Activated CD4-positive, CD25-positive, alpha-beta regulatory T cell treated with anti-CD3 and anti-CD28 coated beads, Interleukin-2, amount 50 U/mL, for 72 hours (primary cell): Measurements from ENCODE around the gene OR6S1.
"Not testable (repeated sequence)": the region's sequence is repeated elsewhere in the genome, so short reads cannot be mapped to it uniquely, and the experiment has no call there.

ENCODE experiments used
- DNase-seq: peaks from one replicate; pipeline ENCODE4 v3.0.0; 2021

The OR6S1 gene

DNA sequence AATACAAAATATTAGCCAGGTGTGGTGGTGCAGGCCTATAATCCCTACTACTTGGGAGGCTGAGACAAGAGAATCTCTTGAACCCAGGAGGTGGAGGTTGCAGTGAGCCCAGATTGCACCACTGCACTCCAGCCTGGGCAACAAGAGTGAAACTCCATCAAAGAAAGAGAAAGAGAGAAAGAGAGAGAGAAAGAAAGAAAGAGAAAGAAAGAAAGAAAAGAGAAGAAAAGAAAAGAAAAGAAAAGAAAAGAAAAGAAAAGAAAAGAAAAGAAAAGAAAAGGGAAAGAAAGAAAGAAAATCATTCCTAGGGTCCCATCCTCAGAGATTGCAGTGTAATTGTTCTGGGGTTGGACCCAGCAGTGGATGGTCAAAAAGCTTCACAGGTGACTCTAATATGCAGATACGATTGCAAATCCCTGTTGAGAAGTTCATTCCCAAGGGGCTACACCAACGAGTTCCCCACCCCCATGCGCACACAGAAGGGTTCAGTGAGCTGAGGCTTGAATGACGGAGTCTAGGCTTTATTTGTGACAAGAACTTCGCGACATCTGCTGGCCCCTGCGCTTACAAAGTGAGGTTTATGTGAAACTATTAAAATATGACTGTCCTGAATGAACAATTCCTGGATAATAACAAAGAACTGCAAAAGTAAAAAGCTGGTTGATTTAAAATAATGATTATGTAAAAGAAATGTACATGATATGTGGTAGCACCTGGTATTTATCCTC, 32.9 kb downstream of the OR6S1 start:
- no peak for DNase-seq

GRCh38 chr14:20607617-20608016, 33.9 kb downstream of the OR6S1 start:
- no peak for DNase-seq

DNA sequence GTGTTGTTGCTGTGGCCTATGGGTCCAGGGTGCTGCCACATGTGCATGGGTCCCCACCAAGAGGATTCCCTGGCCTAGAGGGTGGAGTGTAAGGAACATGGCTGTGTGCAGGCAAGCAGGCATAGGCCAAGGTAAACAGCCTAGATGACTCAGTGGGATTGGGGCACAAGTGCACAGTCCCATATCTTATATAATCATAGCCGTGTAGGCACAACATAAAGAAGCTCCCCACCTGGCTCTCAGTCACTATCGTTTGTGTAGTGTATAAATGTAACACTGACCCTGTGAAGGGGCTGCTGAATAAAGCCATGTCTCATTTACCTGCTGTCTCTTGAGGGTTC, 34.6 kb downstream of the OR6S1 start:
- no peak for DNase-seq

- DNase-seq: no peak
Measured at GRCh38 chr14:20606190-20606901, 35.1 kb downstream of the OR6S1 start.

- DNase-seq: no peak
Measured at GRCh38 chr14:20603813-20604690, 37.4 kb downstream of the OR6S1 start.

DNA sequence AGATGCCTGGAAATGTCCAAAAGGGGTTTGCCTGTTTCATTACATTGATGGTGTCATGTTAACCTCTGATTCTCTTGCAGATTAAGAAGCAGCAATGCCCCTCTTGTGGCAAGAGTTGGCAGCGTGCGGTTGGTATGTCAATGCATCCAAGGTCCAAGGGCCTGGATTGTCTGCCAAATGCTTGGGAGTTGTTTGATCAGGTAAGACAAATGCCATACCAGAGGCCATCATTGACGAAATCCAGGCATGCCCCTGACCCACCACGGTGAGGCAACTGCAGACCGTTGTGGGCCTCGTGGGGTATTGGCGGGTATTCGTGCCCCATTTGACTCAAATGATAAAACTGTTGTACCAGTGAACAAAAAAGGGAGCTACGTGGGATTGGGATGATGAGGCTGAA, 38.9 kb downstream of the OR6S1 start:
- DNase-seq: no peak

DNA sequence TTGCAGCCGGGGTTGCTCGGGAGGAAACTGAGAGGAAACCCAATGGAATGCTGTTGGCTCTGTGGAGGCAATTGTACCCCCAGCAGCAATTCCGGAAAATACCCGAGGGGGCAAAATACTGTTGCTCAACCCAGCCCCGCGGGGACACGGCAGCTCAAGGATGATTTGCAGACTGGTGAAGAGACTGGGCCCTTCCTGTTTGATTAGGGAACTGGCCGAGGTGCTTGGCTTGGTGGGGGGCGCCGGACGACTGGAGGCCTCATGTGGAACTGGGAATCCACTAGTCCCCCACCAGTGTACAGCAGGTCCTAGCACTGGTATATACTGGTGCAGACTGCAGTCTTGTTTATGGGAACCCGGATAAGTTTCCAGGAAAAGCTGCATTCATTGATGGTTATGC, 40.0 kb downstream of the OR6S1 start:
- no peak for DNase-seq

DNA sequence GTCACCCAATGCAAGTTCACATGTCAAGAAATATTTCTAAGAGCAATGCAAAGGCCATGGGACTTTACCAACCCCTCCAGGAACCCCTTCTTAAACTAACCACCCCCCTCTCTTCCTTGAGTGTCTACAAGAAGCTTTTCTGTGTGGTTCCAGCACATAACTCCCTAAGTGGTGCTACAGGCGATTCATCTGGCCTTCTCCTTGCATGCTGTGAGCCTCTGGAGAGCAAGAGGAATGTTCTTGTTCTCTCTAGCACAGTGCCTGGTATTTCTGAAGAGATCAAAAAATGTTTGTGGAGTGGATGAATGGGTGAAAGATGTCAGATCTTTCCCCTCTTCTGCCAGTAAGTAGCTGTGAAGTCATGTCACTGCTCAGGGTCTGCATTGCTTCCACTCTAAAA, 44.4 kb downstream of the OR6S1 start:
- no peak for DNase-seq

DNA sequence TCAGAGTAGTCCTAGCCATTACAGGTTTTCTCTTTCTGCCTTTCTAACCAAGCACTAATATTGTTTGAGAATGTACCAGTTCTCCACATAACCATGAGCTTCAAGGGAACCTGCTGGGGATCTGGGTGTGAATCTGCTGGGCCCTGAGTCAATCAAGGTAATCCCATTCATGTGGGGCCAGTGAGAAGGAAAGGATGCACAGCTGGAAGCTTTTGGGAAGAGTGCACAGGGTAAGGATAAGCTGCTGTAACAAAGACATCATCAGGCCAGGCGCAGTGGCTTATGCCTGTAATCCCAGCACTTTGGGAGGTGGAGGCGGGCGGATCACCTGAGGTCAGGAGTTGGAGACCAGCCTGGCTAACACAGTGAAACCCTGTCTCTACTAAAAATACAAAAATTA, 45.8 kb downstream of the OR6S1 start:
- not testable (repeated sequence) for DNase-seq

- no peak for DNase-seq
Measured at GRCh38 chr14:20592574-20592973, 48.9 kb downstream of the OR6S1 start.

GRCh38 chr14:20591235-20591634, 50.3 kb downstream of the OR6S1 start, which contains the start of gene RNASE12:
RNASE12 (minus strand) TSS chr14:20591376; CDS start chr14:20590723, 653 bp downstream.
- DNase-seq: no peak
